ENCODE results near the gene GIPC2. TPM values are rescaled to one million over a fixed set of nuclear protein-coding genes. Genes with fewer than 3 reads are reported as not detected.

Gene GIPC2
- total RNA-seq, 6 donors from 2014 or later: 0.33 to 4.1 (median 1.8) TPM

DNA sequence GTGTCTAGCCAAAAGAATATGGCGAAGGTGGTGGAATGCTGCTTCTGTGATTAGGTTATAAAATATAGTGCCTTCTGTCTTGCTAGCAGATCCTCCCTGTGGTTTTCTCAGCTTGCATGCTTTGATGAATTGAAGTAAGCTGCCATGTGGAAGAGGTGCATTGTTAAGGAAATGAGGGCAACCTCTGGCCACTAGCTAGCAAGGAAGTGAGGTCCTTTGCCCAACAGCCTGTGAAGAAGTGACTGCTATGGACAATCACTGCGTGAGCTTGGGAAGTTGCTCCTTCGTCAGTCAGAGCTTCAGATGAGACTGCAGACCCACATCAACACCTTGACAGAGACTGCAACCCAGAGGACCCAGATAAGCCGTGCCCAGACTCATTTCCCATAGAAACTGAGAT lies 109.4 kb downstream of the GIPC2 start:
- no peak overlapping the region for H3K27ac ChIP-seq
- TF ChIP-seq POLR2A (IDR thresholded peaks at IDR 0.05): no peak
- TF ChIP-seq, protein P1, sequence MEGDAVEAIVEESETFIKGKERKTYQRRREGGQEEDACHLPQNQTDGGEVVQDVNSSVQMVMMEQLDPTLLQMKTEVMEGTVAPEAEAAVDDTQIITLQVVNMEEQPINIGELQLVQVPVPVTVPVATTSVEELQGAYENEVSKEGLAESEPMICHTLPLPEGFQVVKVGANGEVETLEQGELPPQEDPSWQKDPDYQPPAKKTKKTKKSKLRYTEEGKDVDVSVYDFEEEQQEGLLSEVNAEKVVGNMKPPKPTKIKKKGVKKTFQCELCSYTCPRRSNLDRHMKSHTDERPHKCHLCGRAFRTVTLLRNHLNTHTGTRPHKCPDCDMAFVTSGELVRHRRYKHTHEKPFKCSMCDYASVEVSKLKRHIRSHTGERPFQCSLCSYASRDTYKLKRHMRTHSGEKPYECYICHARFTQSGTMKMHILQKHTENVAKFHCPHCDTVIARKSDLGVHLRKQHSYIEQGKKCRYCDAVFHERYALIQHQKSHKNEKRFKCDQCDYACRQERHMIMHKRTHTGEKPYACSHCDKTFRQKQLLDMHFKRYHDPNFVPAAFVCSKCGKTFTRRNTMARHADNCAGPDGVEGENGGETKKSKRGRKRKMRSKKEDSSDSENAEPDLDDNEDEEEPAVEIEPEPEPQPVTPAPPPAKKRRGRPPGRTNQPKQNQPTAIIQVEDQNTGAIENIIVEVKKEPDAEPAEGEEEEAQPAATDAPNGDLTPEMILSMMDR (IDR thresholded peaks at IDR 0.05): no peak
- no peak for TF ChIP-seq EP300 (IDR thresholded peaks at IDR 0.05)
- no peak for TF ChIP-seq POLR2AphosphoS5 (IDR thresholded peaks at IDR 0.05)
- ATAC-seq (ENCODE audit: low FRiP score in 2 of 2): no peak
- no peak overlapping the region for H3K4me3 ChIP-seq
- H3K9me3 ChIP-seq: no peaks in the 10 kb centered on the region
- H3K36me3 ChIP-seq: no peaks in the 10 kb centered on the region
- no peaks in the 10 kb centered on the region for H3K27me3 ChIP-seq
- no peaks in the 10 kb centered on the region for H3K4me1 ChIP-seq
- no peak for DNase-seq
- 77 to 84% methylated on average over 4 of the region's 4 CpGs for WGBS, 2 donors

DNA sequence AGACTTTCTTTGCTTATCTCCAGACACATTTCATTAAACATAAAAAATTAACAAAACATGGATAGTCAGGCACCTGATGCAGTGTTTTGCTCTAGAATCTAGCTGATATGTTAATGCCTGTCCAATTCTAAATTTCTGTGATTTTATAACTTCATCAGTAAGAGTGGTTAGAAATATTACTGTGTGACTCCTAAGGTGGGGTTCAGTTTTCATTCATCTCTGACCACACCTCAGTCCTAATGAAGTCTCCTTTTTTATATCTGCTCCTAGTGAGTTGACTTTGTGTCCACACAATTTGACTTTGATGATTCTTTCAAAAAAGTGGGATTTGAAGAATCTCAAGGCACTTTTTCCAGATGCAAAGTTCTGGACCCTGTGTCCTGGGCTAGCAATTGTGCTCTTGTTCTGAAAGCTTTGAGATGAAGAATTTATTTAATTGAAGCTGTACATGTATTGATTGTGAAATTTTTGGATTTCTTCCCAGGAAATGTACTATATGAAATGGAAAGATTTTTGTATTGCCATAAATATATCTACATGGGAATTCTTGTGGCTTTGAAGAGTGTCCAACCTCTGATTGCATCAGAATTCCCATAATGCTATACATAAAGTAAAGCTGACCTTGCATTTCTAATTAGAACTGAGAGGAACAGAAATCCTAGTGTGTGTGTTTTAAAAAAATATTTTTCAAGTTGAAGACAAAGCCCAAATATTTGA lies 111.2 kb downstream of the GIPC2 start:
- Histone ChIP-seq H3K27ac (no peak overlapping the region), H3K4me3 (no peak overlapping the region), H3K9me3 (no peaks in the 10 kb centered on the region), H3K27me3 (no peaks in the 10 kb centered on the region), H3K36me3 (no peaks in the 10 kb centered on the region), H3K4me1 (no peaks in the 10 kb centered on the region)
- ATAC-seq (ENCODE audit: low FRiP score in 2 of 2): no peak
- DNase-seq: no peak
- TF ChIP-seq POLR2AphosphoS5 (IDR thresholded peaks at IDR 0.05): no peak
- TF ChIP-seq EP300 (IDR thresholded peaks at IDR 0.05): no peak
- TF ChIP-seq POLR2A (IDR thresholded peaks at IDR 0.05): no peak
- TF ChIP-seq, protein P1 (IDR thresholded peaks at IDR 0.05): no peak

DNA sequence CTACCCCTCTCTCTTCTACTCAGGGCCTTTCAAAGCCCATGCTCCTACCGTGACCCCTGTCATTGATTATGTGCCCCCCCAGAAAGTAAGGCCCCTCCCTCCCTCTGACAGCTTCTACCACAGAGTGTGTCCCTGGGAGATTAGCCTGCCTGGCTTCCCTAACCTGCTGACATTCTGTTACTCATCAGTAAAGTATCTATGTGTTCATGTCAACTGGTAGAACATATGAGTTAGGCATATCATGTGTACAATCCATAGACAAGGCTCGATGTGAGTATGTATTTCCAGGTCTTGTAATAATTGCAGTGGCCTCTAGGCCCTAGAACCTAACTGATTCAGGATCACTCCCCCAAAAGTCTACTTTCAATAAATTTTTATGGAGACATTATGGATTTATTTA lies 120.0 kb downstream of the GIPC2 start:
- ATAC-seq (ENCODE audit: low FRiP score in 2 of 2): no peak
- Histone ChIP-seq H3K9me3 (no peaks in the 10 kb centered on the region), H3K4me1 (no peaks in the 10 kb centered on the region), H3K36me3 (no peaks in the 10 kb centered on the region), H3K27ac (no peak overlapping the region), H3K27me3 (no peaks in the 10 kb centered on the region), H3K4me3 (no peak overlapping the region)
- no peak for DNase-seq
- TF ChIP-seq POLR2AphosphoS5 (IDR thresholded peaks at IDR 0.05): no peak
- TF ChIP-seq, protein P1 (IDR thresholded peaks at IDR 0.05): no peak
- no peak for TF ChIP-seq POLR2A (IDR thresholded peaks at IDR 0.05)
- TF ChIP-seq EP300 (IDR thresholded peaks at IDR 0.05): no peak
- WGBS, 2 donors: 82 to 88% methylated on average over 2 of the region's 2 CpGs

DNA sequence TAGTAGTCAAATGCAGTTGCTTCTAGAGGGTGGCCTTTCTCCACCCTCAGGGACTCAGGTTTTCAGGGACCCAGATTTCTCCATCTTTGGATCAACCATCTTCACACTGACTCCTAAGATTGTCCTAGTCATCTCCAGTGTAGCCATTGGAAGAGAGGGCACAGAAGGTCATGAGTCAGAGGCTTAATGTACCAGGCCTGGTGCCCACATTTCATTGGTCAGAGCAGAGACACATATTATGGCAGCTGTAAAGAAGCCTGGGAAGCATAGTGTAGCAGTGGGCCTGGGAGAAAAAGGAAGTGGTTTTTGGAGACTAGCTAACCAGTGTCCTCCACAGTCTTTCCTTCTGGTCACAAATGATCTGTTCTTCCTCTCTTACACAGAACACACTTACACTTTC lies 122.5 kb downstream of the GIPC2 start:
- TF ChIP-seq, protein P1 (IDR thresholded peaks at IDR 0.05): no peak
- TF ChIP-seq EP300 (IDR thresholded peaks at IDR 0.05): no peak
- TF ChIP-seq POLR2A (IDR thresholded peaks at IDR 0.05): no peak
- TF ChIP-seq POLR2AphosphoS5 (IDR thresholded peaks at IDR 0.05): no peak
- no peaks in the 10 kb centered on the region for H3K36me3 ChIP-seq
- no peaks in the 10 kb centered on the region for H3K9me3 ChIP-seq
- H3K4me3 ChIP-seq: no peak overlapping the region
- DNase-seq (no peak), ATAC-seq (ENCODE audit: low FRiP score in 2 of 2) (no peak)
- H3K27ac ChIP-seq: no peak overlapping the region
- H3K27me3 ChIP-seq: no peaks in the 10 kb centered on the region
- no peaks in the 10 kb centered on the region for H3K4me1 ChIP-seq

DNA sequence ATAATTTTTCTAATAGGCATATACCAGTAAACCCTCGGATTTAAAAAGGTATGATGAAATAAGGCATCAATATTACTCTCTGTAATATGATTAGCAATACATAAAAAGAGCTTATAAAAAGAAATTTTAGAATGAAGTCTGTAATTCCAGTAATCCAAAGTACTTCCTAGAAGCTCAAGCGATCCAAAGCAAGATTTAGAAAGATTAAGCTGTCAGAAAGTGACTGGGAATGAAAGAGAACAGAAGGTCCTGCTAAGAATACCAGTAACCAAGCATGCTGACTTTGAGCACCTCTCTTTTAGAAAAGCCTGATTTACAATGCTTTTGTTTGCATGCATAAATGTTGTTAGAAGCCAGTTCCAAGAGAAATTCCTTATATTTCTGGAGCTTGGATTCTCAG lies 125.1 kb downstream of the GIPC2 start:
- no peak for ATAC-seq (ENCODE audit: low FRiP score in 2 of 2)
- Histone ChIP-seq H3K9me3 (no peaks in the 10 kb centered on the region), H3K4me1 (no peaks in the 10 kb centered on the region), H3K27ac (no peak overlapping the region), H3K27me3 (no peaks in the 10 kb centered on the region), H3K36me3 (no peaks in the 10 kb centered on the region), H3K4me3 (no peak overlapping the region)
- TF ChIP-seq EP300 (IDR thresholded peaks at IDR 0.05): no peak
- TF ChIP-seq POLR2A (IDR thresholded peaks at IDR 0.05): no peak
- TF ChIP-seq POLR2AphosphoS5 (IDR thresholded peaks at IDR 0.05): no peak
- TF ChIP-seq, protein P1 (IDR thresholded peaks at IDR 0.05): no peak
- DNase-seq: no peak
- WGBS, 2 donors: 55 to 61% methylated on average over 2 of the region's 2 CpGs
